Panc1 (cell line): ENCODE results near the gene DHDH. TPM values are rescaled to one million over a fixed set of nuclear protein-coding genes. Genes with fewer than 3 reads are reported as not detected.

Experiments
- ATAC-seq: fragments of 200-7000 bp; cut with Tn5 transposase; 2 replicates; pipeline ENCODE4 v1.9.1; 2020; ENCODE audit warnings: mild to moderate bottlenecking, moderate library complexity
- BruUV-seq: library from RNA; stranded (reverse); fragments of 400-500 nt; replicated peaks from 2 replicates; lab custom pipeline; 2021; lab: Mats Ljungman, UMichigan
- CTCF ChIA-PET: fragments of 300-600 bp; sonication (Branson Sonifier 250); formaldehyde crosslinking; loops from one replicate; lab custom pipeline; 2022; ENCODE audit warnings: antibody characterized with exemption; lab: Charles Lee
- POLR2A ChIA-PET: fragments of 300-600 bp; sonication (Branson Sonifier 250); formaldehyde crosslinking; loops from one replicate; lab custom pipeline; 2022; ENCODE audit warnings: antibody characterized with exemption; lab: Charles Lee
- DNase-seq: peaks from one replicate; pipeline ENCODE4 v3.0.0-alpha.2; 2010; ENCODE audit warnings: low read depth, low spot score
- H3K27ac ChIP-seq: 2 replicates; pipeline ENCODE4 v1.5.1; 2011; ENCODE audit warnings: mild to moderate bottlenecking, low read length, inconsistent platforms
- H3K27me3 ChIP-seq: fragments of 200-500 bp; sonication (Bioruptor generic); 2 replicates; pipeline ENCODE4 v1.6.0; 2014; ENCODE audit warnings: low read length, inconsistent platforms; ENCODE audit not compliant: control insufficient read depth, insufficient read depth
- H3K36me3 ChIP-seq: fragments of 200-500 bp; sonication (Bioruptor generic); 2 replicates; pipeline ENCODE4 v1.5.1; 2014; ENCODE audit warnings: inconsistent platforms, mild to moderate bottlenecking, low read length, moderate library complexity; ENCODE audit not compliant: control insufficient read depth, insufficient read depth
- H3K4me1 ChIP-seq: 2 replicates; pipeline ENCODE4 v1.5.1; 2011; ENCODE audit warnings: inconsistent platforms, mild to moderate bottlenecking, low read length, moderate library complexity; ENCODE audit not compliant: control insufficient read depth, insufficient read depth
- H3K4me3 ChIP-seq, 2 experiments: 2 replicates each; pipeline ENCODE4 v1.5.1; 2011 to 2012; ENCODE audit warnings: low read depth in 2 of 2, low read length in 2 of 2, mild to moderate bottlenecking in 2 of 2, inconsistent platforms in 1 of 2, moderate library complexity in 1 of 2
- H3K9me3 ChIP-seq: fragments of 200-500 bp; sonication (Bioruptor generic); 2 replicates; pipeline ENCODE4 v1.5.1; 2014; ENCODE audit warnings: low read depth, mild to moderate bottlenecking, inconsistent platforms, low read length, moderate library complexity; ENCODE audit not compliant: control insufficient read depth, insufficient read depth
- CTCF ChIP-seq: fragments of 450-650 bp; IDR thresholded peaks from 2 replicates; pipeline ENCODE4 v1.5.1; 2017; ENCODE audit warnings: mild to moderate bottlenecking
- POLR2AphosphoS5 ChIP-seq: IDR thresholded peaks from 2 replicates; pipeline ENCODE4 v1.6.1; 2012; ENCODE audit warnings: mild to moderate bottlenecking, low read depth, low read length, moderate library complexity
- SIN3A ChIP-seq: IDR thresholded peaks from 2 replicates; pipeline ENCODE4 v1.6.1; 2012; ENCODE audit warnings: low read depth, mild to moderate bottlenecking, low read length, moderate library complexity, borderline replicate concordance; ENCODE audit not compliant: insufficient read depth
- TCF7L2 ChIP-seq: IDR thresholded peaks from 2 replicates; pipeline ENCODE4 v1.6.1; 2011; ENCODE audit warnings: mild to moderate bottlenecking, low read depth, low read length, inconsistent platforms
- in situ Hi-C: cut with HindIII; loops from 2 replicates; pipeline ENCODE4 v1.10.0; 2016; ENCODE audit warnings: low sequenced_read_pairs, low pct_unique_long_range_greater_than_20kb
- intact Hi-C: fragments of 100-400 bp; cut with micrococcal nuclease; formaldehyde crosslinking; loops from one replicate; pipeline ENCODE4 v1.10.0; 2022; ENCODE audit not compliant: unreplicated experiment
- total RNA-seq: library from RNA; stranded (reverse); gene quantifications from one replicate; pipeline ENCODE4 v1.2.1, GENCODE V29; 2021; ENCODE audit not compliant: unreplicated experiment
- TF ChIP-seq, protein P1 (sequence below), 2 experiments: IDR thresholded peaks; 2 replicates each; pipeline ENCODE4 v1.6.1; 2011 to 2012; ENCODE audit warnings: low read depth in 2 of 2, control low read depth in 1 of 2, low read length in 1 of 2, mild to moderate bottlenecking in 1 of 2, moderate library complexity in 1 of 2; ENCODE audit not compliant: insufficient read depth in 1 of 2

The DHDH gene
- total RNA-seq, 1 experiment from 2014 or later = 0.85 TPM

GRCh38 chr19:48895226-48895625 lies 38.3 kb upstream of the DHDH start:
- DNase-seq = no peak
- TF ChIP-seq, protein P1, sequence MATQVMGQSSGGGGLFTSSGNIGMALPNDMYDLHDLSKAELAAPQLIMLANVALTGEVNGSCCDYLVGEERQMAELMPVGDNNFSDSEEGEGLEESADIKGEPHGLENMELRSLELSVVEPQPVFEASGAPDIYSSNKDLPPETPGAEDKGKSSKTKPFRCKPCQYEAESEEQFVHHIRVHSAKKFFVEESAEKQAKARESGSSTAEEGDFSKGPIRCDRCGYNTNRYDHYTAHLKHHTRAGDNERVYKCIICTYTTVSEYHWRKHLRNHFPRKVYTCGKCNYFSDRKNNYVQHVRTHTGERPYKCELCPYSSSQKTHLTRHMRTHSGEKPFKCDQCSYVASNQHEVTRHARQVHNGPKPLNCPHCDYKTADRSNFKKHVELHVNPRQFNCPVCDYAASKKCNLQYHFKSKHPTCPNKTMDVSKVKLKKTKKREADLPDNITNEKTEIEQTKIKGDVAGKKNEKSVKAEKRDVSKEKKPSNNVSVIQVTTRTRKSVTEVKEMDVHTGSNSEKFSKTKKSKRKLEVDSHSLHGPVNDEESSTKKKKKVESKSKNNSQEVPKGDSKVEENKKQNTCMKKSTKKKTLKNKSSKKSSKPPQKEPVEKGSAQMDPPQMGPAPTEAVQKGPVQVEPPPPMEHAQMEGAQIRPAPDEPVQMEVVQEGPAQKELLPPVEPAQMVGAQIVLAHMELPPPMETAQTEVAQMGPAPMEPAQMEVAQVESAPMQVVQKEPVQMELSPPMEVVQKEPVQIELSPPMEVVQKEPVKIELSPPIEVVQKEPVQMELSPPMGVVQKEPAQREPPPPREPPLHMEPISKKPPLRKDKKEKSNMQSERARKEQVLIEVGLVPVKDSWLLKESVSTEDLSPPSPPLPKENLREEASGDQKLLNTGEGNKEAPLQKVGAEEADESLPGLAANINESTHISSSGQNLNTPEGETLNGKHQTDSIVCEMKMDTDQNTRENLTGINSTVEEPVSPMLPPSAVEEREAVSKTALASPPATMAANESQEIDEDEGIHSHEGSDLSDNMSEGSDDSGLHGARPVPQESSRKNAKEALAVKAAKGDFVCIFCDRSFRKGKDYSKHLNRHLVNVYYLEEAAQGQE (IDR thresholded peaks at IDR 0.05; ENCODE audit: insufficient read depth in 1 of 2, low read depth in 2 of 2, low read length in 1 of 2) = no peak
- no peak for TF ChIP-seq TCF7L2
- Histone ChIP-seq H3K9me3 (no peaks in the 10 kb centered on the region), H3K27me3 (no peaks in the 10 kb centered on the region), H3K27ac (no peak overlapping the region), H3K36me3 (no peaks in the 10 kb centered on the region), H3K4me3 (no peak overlapping the region), H3K4me1 (no peaks in the 10 kb centered on the region)
- ChIA-PET POLR2A (no interaction called here), CTCF (interaction anchor here (0.5 kb wide), 1 partner anchor 389 kb away, joined by 3 read pairs; no protein-coding TSS in a partner anchor)
- in situ Hi-C loops = no loop called here
- no TSS peak for BruUV-seq
- no peak for ATAC-seq
- intact Hi-C loops = no loop called here

DNA sequence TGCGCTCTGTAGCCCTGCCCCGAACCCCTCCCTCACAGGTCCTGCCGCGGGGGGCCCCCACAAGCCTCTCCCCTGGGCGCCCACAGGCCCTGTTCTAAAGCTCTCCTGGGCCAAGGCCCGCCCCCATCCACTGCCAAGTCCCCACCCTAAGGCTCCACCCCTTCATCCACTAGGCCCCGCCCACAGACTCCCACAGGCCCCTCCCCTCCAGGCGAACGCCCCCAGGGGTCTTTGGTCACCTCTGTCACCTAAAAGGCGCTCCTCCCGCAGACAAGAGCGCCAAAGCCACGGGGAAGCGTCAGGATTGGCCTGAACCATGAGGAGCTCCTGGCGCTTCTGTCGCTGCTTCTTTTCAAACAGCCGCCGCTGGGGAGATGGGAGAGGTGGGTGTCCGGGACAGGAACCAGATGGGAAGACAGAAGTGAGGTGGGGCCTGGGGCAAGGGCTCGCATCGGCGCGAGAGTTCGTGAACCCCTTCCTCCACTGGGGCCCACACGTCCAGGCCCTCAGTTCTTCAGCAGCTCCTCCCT lies 37.2 kb upstream of the DHDH start:
- Histone ChIP-seq H3K27ac (no peak overlapping the region), H3K9me3 (no peaks in the 10 kb centered on the region), H3K27me3 (no peaks in the 10 kb centered on the region), H3K4me3 (no peak overlapping the region), H3K36me3 (no peaks in the 10 kb centered on the region), H3K4me1 (0 out of 2 replicates have a peak, but pooled peaks cover 3% of the 10 kb centered on the region)
- ChIA-PET CTCF (no interaction called here), POLR2A (interaction anchor here (0.6 to 0.7 kb wide), 2 partner anchors 46 to 238 kb away, joined by 3 to 5 read pairs; no protein-coding TSS in a partner anchor)
- in situ Hi-C loops = no loop called here
- TF ChIP-seq, protein P1 (IDR thresholded peaks at IDR 0.05; ENCODE audit: insufficient read depth in 1 of 2, low read depth in 2 of 2, low read length in 1 of 2) = no peak
- no peak for TF ChIP-seq SIN3A
- TF ChIP-seq TCF7L2 = no peak
- TF ChIP-seq POLR2AphosphoS5 = no peak
- no peak for TF ChIP-seq CTCF
- DNase-seq (no peak), ATAC-seq (no peak)
- intact Hi-C loops = no loop called here
- BruUV-seq = no TSS peak
